HG03108 (cell line): ENCODE results near the gene RCBTB1.
"Not testable (repeated sequence)": the region's sequence is repeated elsewhere in the genome, so short reads cannot be mapped to it uniquely, and the experiment has no call there.

ENCODE experiments used
- ATAC-seq: cut with Tn5 transposase; IDR thresholded peaks from one replicate; pipeline ENCODE4 v1.9.1; 2021; ENCODE audit warnings: moderate library complexity; ENCODE audit not compliant: unreplicated experiment

The RCBTB1 gene

DNA sequence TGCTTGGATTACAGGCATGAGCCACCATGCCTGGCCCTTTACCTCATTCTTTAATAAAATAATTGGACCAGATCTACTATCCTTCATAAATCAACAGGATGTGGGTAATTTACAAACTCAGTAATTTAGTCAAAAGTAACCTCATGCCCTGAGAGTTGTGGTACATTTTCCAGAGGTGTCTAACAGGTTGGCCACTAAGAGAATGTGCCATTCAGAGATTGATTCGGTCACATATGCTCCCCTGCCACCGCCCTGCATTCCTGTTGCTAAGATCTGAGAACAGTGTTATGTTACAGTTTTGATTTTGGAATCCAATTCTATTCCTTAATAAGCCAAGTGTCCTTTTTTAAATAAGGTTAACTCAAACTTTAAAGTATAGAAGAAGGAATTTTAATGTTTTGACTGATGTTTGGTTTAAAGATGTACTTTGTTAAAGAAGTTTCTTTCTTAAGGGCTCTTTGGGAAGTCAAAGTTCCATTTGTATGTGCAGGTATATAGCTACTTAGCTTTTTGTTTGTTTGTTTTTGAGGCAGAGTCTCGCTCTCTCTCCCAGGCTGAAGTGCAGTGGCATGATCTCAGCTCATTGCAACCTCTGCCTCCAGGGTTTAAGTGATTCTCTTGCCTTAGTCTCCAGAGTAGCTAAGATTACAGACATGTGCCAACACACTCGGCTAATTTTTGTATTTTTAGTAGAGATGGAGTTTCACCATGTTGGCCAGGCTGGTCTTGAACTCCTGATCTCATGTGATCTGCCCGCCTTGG is 60.4 kb downstream of the RCBTB1 start:
- no peak for ATAC-seq

GRCh38 chr13:49521224-49521623 is 64.1 kb downstream of the RCBTB1 start:
- ATAC-seq: no peak

GRCh38 chr13:49517461-49517860 is 67.9 kb downstream of the RCBTB1 start:
- ATAC-seq: no peak

DNA sequence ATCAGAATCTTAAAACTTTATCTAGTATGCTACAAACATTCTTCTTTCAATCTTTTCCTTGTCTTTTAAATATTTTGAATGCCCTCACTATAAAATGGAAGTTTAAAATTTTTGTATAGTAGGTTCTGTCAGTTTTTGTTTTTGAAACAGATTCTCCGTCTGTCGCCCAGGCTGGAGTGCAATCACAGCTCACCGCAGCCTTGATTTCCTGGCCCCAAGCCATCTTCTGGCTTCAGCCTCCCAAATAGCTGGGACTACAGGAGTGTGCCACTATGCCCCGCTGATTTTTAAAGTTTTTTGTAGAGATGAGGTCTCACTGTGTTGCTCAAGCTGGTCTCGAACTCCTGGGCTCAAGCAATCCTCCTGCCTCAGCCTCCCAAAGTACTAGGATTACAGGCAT is 68.9 kb downstream of the RCBTB1 start:
- ATAC-seq: no peak

DNA sequence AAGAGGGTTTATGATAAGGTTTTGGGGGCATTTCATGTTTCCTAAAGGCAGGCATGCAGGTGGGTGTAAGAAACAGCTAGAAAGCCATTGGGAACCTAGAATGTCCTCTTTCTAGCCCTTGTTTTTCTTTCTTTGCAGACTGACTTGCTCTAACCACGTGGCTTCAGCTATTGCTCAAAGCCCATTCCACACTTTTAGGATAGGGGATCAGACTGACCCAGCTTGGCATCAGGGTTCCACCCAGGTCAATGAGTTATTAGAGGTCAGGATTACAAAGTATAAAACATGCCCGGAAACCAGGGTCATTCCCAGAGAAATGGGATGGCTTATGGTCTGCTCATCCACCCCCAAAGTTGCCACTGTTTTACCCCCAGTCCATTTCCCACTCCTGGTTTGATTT is 72.8 kb downstream of the RCBTB1 start:
- no peak for ATAC-seq

- no peak for ATAC-seq
Measured at GRCh38 chr13:49503951-49504350, 81.4 kb downstream of the RCBTB1 start.

DNA sequence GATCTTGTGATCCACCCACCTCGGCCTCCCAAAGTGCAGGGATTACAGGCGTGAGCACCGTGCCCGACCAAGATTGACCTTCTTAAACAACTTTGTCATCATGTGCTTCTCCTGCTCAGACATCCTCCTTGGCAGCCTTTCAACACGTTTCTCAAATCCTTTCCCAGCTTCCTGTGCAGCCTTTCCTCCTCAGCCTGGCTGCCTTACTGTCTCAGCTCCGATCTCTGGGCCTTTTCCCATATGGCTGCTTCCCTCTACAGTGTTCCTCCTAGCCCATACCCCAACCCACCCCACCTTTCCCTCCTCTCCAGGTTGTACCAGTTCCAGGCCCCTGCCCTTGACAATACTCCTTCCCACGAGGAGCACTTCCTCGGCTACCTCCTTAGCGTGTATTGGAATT is 82.4 kb downstream of the RCBTB1 start:
- ATAC-seq: no peak

DNA sequence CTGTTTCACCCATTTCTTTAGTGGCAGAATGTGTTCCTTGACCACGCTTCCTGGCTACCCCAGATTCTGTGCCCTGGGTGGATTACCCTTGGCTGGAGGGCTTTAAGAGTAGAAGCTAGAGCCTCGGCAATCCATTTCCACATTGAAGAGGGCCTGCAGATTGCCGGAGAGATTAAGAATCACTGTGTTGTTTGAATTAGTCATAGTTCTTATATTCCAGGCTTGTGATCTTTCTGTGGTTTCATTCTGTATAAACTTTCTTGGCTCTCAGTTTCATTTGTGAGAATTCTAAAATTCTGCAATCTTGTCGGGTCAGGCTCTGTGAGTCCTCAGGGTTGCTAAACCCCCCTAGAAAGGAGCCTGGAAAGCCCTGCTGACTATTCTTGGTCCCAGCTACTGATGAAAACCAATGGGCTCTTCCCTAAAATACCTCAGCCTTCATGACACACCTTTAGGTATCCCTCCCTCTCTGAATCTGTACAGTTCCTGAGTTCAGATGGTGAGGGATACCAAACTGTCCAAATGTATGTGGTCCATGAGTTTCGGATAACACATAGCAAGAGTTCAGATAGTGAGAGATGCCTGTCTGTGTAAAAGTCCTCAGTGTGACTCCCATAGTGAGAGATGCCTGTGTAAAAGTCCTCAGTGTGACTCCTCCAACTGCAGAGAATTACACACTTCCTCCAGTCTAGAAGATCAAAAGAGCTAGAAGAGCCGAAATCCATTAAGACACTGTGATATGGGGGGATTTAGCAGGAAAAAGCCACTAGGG is 85.3 kb downstream of the RCBTB1 start:
- no peak for ATAC-seq

DNA sequence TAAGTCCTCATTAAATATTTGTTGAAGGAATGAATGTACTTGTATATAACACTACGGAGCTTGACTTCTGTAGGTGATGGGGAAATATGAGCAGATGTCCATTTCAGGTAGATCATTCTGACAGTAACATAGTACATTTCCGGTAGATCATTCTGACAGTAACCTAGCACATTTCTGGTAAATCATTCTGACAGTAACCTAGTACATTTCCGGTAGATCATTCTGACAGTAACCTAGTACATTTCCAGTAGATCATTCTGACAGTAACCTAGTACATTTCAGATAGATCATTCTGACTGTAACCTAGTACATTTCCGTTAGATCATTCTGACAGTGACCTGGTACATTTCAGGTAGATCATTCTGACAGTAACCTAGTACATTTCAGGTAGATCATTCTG is 87.2 kb downstream of the RCBTB1 start:
- ATAC-seq: no peak

DNA sequence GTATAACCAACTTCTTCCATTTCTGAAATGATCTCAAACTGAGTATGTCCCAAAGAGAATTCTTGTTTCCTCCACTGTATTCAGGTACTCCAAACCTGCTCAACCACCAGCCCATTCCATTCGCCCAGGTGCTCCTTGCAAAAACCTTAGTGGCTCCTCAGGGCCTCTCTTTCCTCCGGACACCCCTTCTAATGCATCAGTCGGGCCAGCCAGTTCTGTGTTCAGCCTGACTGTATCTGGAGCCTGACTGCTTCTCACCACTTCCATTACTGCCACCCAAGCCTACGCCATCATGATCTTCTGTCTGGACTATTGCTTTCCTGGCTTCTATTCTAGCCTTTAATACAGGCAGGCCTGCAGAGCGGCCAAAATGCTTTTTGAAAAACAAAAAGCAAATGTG is 88.1 kb downstream of the RCBTB1 start:
- no peak for ATAC-seq

DNA sequence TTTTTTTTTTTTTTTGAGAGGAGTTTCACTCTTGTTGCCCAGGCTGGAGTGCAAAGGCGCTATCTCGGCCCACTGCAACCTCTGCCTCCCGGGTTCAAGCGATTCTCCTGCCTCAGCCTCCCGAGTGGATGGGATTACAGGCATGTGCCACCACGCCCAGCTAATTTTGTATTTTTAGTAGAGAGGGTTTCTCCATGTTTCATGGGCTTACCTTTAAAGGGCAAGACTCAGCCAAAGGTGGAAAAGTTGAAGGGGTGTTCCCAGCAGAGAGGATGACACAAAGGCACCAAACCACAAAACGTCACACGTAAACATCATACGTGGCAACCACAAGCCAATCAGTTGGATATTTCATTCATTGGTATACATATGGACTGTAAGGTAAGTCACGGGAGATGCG is 88.5 kb downstream of the RCBTB1 start:
- ATAC-seq: not testable (repeated sequence)

DNA sequence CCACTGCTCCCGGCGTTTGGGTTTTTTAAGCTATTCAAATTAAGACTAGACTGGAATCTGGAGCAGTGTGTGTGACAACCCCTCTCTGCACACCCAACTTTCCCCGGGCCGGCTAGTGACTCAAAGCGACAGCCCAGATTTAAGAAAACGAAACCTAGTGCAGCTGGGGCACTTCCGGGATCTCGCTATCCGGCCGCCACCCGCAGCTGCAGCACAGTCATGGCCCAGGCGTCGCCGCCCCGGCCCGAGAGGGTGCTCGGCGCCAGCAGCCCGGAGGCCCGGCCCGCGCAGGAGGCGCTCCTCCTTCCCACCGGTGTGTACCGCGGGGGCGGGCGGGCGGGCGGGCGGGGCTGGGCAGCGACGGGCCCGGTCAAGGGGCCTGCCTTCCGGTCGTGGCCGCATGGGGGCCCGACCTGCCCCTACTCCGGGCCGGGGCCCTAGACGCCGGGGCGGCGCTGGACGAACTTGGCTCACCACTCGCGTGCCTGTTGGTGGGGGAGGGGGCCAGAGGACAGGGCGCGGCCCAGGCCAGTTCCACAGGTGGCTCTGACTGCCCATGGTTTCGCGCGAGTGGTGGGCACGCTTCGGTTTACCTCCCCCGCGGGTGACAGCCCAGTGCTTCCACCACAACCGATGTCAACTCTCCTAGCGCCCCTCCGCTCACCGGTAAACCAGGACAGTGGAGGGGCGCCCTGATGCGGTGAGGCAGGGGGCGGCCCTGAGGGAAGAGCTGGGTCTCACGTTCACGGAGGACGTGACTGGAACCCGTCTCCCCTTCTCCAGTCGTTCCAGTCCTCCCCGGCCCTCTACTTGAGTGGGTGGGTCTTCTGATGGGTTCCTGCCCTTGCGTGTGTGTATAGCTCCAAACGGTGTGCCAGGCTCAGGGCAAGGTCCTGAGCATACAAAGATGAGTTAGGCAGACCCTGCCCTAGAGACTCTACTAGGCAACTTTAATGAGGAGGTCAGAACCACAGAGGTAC is 89.3 kb downstream of the RCBTB1 start, which contains the start of gene PHF11:
Gene PHF11, plus strand, starts transcription at position 171 of the 980 bp plus-strand sequence. Its CDS starts 49 bp downstream, at position 220.
- ATAC-seq: peak; percentile 84

DNA sequence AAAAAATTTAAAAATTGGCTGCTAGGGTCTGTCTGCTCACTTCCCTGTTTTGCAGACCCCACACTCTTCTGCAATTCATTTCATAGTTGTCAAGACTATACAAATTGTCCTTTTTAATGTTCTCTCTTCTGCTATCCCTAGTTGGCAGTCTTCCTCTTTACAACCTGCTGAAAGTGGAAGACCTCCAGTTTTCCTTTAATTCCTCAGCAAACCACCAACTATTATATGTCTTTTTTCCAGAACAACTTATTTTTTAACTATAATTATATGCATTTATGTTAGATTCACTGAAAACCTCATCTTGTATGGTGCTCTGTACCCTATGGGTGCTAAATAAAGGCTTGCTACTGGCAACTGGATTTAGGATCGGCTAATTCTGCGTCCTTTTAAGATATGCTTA is 90.7 kb downstream of the RCBTB1 start:
- no peak for ATAC-seq

DNA sequence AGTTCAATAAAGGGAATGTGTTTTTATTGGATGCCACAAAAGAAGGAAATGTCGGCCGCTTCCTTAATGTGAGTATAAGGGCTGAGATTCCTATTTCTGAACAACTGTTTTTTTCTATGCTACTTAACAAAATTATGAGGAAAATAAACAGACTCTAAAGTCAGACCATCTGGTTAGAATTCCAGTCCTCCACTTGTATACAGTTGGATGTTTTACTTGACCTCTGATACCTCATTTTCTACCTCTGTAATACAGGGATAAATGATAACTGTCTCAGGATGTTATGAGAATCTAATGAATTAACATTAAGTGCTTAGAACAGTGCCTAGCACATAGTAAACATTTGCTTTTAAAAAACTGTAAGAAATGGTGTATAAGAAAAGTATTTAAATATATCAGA is 96.8 kb downstream of the RCBTB1 start:
- ATAC-seq: no peak
